HEK293T (cell line): ENCODE results near the gene TRIM58.

Experiments used
- ARNT ChIP-seq: fragments of 450-650 bp; IDR thresholded peaks from 2 replicates; pipeline ENCODE4 v1.6.1; 2017; ENCODE audit warnings: mild to moderate bottlenecking
- CTBP1 ChIP-seq: fragments of 450-650 bp; IDR thresholded peaks from 2 replicates; pipeline ENCODE4 v1.6.1; 2016; ENCODE audit warnings: borderline replicate concordance
- ELF4 ChIP-seq: fragments of 450-650 bp; IDR thresholded peaks from 2 replicates; pipeline ENCODE4 v1.6.1; 2017; ENCODE audit warnings: antibody characterized with exemption
- FOXA1 ChIP-seq: fragments of 450-650 bp; IDR thresholded peaks from 2 replicates; pipeline ENCODE4 v1.6.1; 2016; ENCODE audit warnings: mild to moderate bottlenecking
- FOXK2 ChIP-seq: fragments of 450-650 bp; IDR thresholded peaks from 2 replicates; pipeline ENCODE4 v1.6.1; 2016; ENCODE audit warnings: mild to moderate bottlenecking
- FOXM1 ChIP-seq: fragments of 450-650 bp; IDR thresholded peaks from 2 replicates; pipeline ENCODE4 v1.6.1; 2017; ENCODE audit warnings: mild to moderate bottlenecking, borderline replicate concordance
- HDGF ChIP-seq: fragments of 450-650 bp; IDR thresholded peaks from 2 replicates; pipeline ENCODE4 v1.6.1; 2017; ENCODE audit warnings: antibody characterized with exemption, borderline replicate concordance
- L3MBTL2 ChIP-seq: fragments of 450-650 bp; conservative IDR thresholded peaks from 2 replicates; pipeline ENCODE4 v1.6.1; 2016; ENCODE audit warnings: mild to moderate bottlenecking
- NFRKB ChIP-seq: fragments of 450-650 bp; IDR thresholded peaks from 2 replicates; pipeline ENCODE4 v1.6.1; 2016; ENCODE audit warnings: mild to moderate bottlenecking, moderate library complexity
- SP1 ChIP-seq: fragments of 450-650 bp; IDR thresholded peaks from 2 replicates; pipeline ENCODE4 v1.6.1; 2017
- SUZ12 ChIP-seq: fragments of 450-650 bp; IDR thresholded peaks from 2 replicates; pipeline ENCODE4 v1.6.1; 2016; ENCODE audit warnings: mild to moderate bottlenecking
- TARDBP ChIP-seq: fragments of 450-650 bp; IDR thresholded peaks from 2 replicates; pipeline ENCODE4 v1.6.1; 2016
- ZNF384 ChIP-seq: fragments of 450-650 bp; IDR thresholded peaks from 2 replicates; pipeline ENCODE4 v1.6.1; 2016

DNA sequence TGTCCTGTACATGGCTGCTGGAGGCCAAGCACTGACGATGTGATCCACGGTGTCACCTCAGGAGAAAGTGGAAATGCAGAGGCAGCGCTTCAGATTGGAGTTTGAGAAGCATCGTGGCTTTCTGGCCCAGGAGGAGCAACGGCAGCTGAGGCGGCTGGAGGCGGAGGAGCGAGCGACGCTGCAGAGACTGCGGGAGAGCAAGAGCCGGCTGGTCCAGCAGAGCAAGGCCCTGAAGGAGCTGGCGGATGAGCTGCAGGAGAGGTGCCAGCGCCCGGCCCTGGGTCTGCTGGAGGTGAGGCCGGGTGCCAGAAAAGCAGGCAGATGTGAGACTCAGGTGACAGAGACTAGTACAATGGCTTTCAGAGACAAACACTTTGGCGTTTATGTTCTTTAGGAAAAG lies 7.7 kb downstream of the TRIM58 start:
- TF ChIP-seq SUZ12: no peak
- TF ChIP-seq ZNF384: no peak
- TF ChIP-seq ELF4: no peak
- TF ChIP-seq ARNT: no peak
- no peak for TF ChIP-seq SP1
- TF ChIP-seq NFRKB: no peak
- no peak for TF ChIP-seq FOXK2
- no peak for TF ChIP-seq TARDBP
- TF ChIP-seq FOXA1: no peak
- TF ChIP-seq HDGF: no peak
- TF ChIP-seq L3MBTL2: no peak
- no peak for TF ChIP-seq CTBP1
- TF ChIP-seq FOXM1: no peak
